Endodermal cell (in vitro differentiated cells): ENCODE results near the gene SPAG16. TPM values are rescaled to one million over a fixed set of nuclear protein-coding genes. Genes with fewer than 3 reads are reported as not detected.

Experiments used
- DNase-seq: peaks from one replicate; pipeline ENCODE4 v3.0.0-alpha.2; 2017
- H3K27ac ChIP-seq: 2 replicates; pipeline ENCODE4 v1.5.1; 2013; ENCODE audit warnings: mild to moderate bottlenecking, low read depth, low read length, moderate library complexity
- H3K27me3 ChIP-seq: 2 replicates; pipeline ENCODE4 v1.6.1; 2013; ENCODE audit warnings: mild to moderate bottlenecking, low read length, moderate library complexity; ENCODE audit not compliant: insufficient read depth, control insufficient read depth, poor library complexity, severe bottlenecking
- H3K36me3 ChIP-seq: 2 replicates; pipeline ENCODE4 v1.7.0; 2013; ENCODE audit warnings: mild to moderate bottlenecking, low read length, moderate library complexity; ENCODE audit not compliant: control insufficient read depth, insufficient read depth
- H3K4me1 ChIP-seq: one replicate; pipeline ENCODE4 v1.7.0; 2013; ENCODE audit warnings: low read length; ENCODE audit not compliant: control insufficient read depth, insufficient read depth
- H3K4me3 ChIP-seq: 2 replicates; pipeline ENCODE4 v1.5.1; 2013; ENCODE audit warnings: mild to moderate bottlenecking, low read length, moderate library complexity
- H3K9ac ChIP-seq: 2 replicates; pipeline ENCODE4 v1.6.1; 2013; ENCODE audit warnings: mild to moderate bottlenecking, low read length, moderate library complexity; ENCODE audit not compliant: poor library complexity, severe bottlenecking; ENCODE audit errors: extremely low read depth
- H3K9me3 ChIP-seq: 2 replicates; pipeline ENCODE4 v1.6.1; 2013; ENCODE audit warnings: mild to moderate bottlenecking, low read length, moderate library complexity; ENCODE audit not compliant: control insufficient read depth
- H3K27ac Mint-ChIP-seq: 2 replicates; pipeline ENCODE4 v1.8.0; 2020; ENCODE audit warnings: mixed read lengths
- H3K27me3 Mint-ChIP-seq: 2 replicates; pipeline ENCODE4 v1.8.0; 2021; ENCODE audit warnings: mild to moderate bottlenecking, mixed read lengths; ENCODE audit not compliant: insufficient read depth
- H3K36me3 Mint-ChIP-seq: 2 replicates; pipeline ENCODE4 v1.8.0; 2020; ENCODE audit warnings: low read depth, mixed read lengths
- H3K4me1 Mint-ChIP-seq: 2 replicates; pipeline ENCODE4 v1.8.0; 2020; ENCODE audit warnings: mixed read lengths
- H3K4me3 Mint-ChIP-seq: 2 replicates; pipeline ENCODE4 v1.8.0; 2020; ENCODE audit warnings: mild to moderate bottlenecking, moderate library complexity, mixed read lengths
- H3K9me3 Mint-ChIP-seq: 2 replicates; pipeline ENCODE4 v1.8.0; 2020; ENCODE audit warnings: mild to moderate bottlenecking, mixed read lengths
- WGBS, 2 experiments: methylation state at CpG; one replicate each; pipeline versions ENCODE4 v1.1.5 to v1.1.7; 2013; ENCODE audit warnings: missing lambda C conversion rate in 2 of 2, mixed read lengths in 1 of 2; ENCODE audit not compliant: insufficient coverage in 1 of 2, insufficient read length in 1 of 2; 5-methylcytosine and 5-hydroxymethylcytosine counted together
- total RNA-seq, 2 donors: library from RNA; stranded (reverse); fragmentation: NEBNext Ultra II Directional in 1 of 2; extraction: Animal tissue kit (Norgen Biotek cat#: 25700) in 1 of 2; gene quantifications; 2 replicates in 1 of 2; 3 replicates in 1 of 2; pipeline ENCODE4 v1.2.1, GENCODE V29; 2021
- TF ChIP-seq, protein P1 (sequence below): fragments of 200-600 bp; sonication (generic); conservative IDR thresholded peaks from 2 replicates; pipeline ENCODE4 v1.5.0; 2021; ENCODE audit warnings: antibody characterized with exemption, mild to moderate bottlenecking

SPAG16 gene
- total RNA-seq, 2 donors from 2014 or later: 27.8 to 38.2 TPM

DNA sequence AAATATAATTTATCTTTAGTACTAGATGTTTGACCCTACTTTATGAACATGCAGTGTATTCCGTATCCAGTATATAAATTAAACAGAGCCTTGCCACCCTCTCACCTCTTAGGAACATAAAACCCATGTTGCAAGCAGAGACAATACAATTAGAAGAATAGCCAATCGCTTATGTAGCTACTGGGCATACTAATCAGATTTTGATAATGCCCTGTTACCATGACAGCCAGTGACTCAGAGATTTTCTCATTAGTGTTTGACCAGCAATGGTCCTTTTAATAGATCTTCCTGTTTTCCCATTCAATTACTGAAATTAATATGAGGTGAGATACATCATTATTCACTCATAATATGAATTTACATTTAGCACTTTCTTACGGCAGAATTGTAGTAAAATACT, 579.3 kb downstream of the SPAG16 start:
- Histone ChIP-seq H3K36me3 (no peaks in the 10 kb centered on the region), H3K4me3 (no peak overlapping the region), H3K4me1 (no peaks in the 10 kb centered on the region), H3K27me3 (no peaks in the 10 kb centered on the region), H3K9me3 (peaks cover 9% of the 10 kb centered on the region), H3K27ac (no peak overlapping the region), H3K9ac (no peak overlapping the region)
- H3K36me3 Mint-ChIP-seq: no peaks in the 10 kb centered on the region
- 99 to 100% methylated on average over 2 to 3 of the region's 3 CpGs for WGBS, 2 experiments
- H3K27ac Mint-ChIP-seq: no peak overlapping the region
- no peaks in the 10 kb centered on the region for H3K4me1 Mint-ChIP-seq
- TF ChIP-seq, protein P1, sequence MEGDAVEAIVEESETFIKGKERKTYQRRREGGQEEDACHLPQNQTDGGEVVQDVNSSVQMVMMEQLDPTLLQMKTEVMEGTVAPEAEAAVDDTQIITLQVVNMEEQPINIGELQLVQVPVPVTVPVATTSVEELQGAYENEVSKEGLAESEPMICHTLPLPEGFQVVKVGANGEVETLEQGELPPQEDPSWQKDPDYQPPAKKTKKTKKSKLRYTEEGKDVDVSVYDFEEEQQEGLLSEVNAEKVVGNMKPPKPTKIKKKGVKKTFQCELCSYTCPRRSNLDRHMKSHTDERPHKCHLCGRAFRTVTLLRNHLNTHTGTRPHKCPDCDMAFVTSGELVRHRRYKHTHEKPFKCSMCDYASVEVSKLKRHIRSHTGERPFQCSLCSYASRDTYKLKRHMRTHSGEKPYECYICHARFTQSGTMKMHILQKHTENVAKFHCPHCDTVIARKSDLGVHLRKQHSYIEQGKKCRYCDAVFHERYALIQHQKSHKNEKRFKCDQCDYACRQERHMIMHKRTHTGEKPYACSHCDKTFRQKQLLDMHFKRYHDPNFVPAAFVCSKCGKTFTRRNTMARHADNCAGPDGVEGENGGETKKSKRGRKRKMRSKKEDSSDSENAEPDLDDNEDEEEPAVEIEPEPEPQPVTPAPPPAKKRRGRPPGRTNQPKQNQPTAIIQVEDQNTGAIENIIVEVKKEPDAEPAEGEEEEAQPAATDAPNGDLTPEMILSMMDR: no peak
- no peaks in the 10 kb centered on the region for H3K9me3 Mint-ChIP-seq
- no peak for DNase-seq
- H3K27me3 Mint-ChIP-seq: no peaks in the 10 kb centered on the region
- no peak overlapping the region for H3K4me3 Mint-ChIP-seq

DNA sequence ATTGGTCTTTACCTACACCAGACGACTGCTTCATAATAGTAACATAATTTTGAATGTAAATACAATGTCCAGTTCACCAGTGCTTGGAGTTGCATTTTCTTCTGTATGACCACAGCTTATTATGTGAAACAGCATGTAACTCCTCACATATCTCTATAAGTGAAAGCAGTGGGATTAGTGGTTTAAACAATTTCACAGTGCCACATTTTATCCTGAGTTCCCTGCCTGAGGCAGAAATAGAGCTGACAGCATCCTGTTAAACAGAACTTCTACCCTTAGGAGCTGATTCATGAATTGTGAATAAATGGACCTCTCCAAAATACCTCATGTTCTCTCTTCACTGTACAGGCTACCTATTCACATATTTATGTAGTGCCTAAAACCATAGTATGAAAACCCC, 584.3 kb downstream of the SPAG16 start:
- Mint-ChIP-seq H3K4me3 (no peak overlapping the region), H3K27ac (no peak overlapping the region), H3K4me1 (peaks cover 4% of the 10 kb centered on the region), H3K36me3 (no peaks in the 10 kb centered on the region), H3K9me3 (no peaks in the 10 kb centered on the region), H3K27me3 (no peaks in the 10 kb centered on the region)
- TF ChIP-seq, protein P1: no peak
- peaks cover 9% of the 10 kb centered on the region for H3K9me3 ChIP-seq
- H3K27me3 ChIP-seq: no peaks in the 10 kb centered on the region
- 60% methylated on average over 1 of the region's 1 CpG; no CpG with 5 or more reads in 1 of the 2 experiments for WGBS, 2 experiments
- DNase-seq: no peak
- H3K4me3 ChIP-seq: no peak overlapping the region
- H3K4me1 ChIP-seq: no peaks in the 10 kb centered on the region
- no peaks in the 10 kb centered on the region for H3K36me3 ChIP-seq
- H3K9ac ChIP-seq: no peak overlapping the region
- H3K27ac ChIP-seq: no peak overlapping the region

DNA sequence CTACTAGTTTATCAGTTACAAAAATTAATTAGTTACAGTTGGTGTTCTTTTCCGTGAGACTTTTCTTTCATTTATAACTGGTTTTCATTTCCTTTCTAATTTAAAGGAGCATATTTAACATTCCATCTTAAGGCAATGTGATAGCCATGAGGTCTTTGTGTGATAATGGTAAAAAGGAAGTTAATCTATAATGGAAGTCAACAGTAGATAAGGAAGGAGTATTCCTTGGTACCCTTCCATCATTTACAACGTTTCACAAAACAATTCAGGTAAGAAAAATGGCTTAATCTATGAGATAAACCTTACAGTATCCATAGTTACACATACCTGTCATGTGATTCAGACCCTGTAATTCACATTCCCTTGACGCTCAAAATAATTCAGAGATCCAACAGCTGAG, 601.2 kb downstream of the SPAG16 start:
- H3K9me3 Mint-ChIP-seq: peaks cover 2% of the 10 kb centered on the region
- H3K4me1 Mint-ChIP-seq: peaks cover 9% of the 10 kb centered on the region
- no peak overlapping the region for H3K27ac Mint-ChIP-seq
- peak overlapping the region; percentile 27 for H3K4me3 ChIP-seq
- H3K4me3 Mint-ChIP-seq: no peak overlapping the region
- H3K36me3 ChIP-seq: no peaks in the 10 kb centered on the region
- WGBS, 2 experiments: 72 to 80% methylated on average over 1 to 2 of the region's 3 CpGs
- no peaks in the 10 kb centered on the region for H3K27me3 ChIP-seq
- no peak overlapping the region for H3K27ac ChIP-seq
- no peaks in the 10 kb centered on the region for H3K27me3 Mint-ChIP-seq
- DNase-seq: no peak
- H3K4me1 ChIP-seq: peaks cover 11% of the 10 kb centered on the region
- no peaks in the 10 kb centered on the region for H3K36me3 Mint-ChIP-seq
- no peak overlapping the region for H3K9ac ChIP-seq
- peaks cover 19% of the 10 kb centered on the region for H3K9me3 ChIP-seq
- TF ChIP-seq, protein P1: no peak
